H9 (cell line): Measurements from ENCODE around the gene SLC27A6. TPM values are rescaled to one million over a fixed set of nuclear protein-coding genes. Genes with fewer than 3 reads are reported as not detected.

Experiments used
- DNase-seq: peaks from one replicate; pipeline ENCODE4 v3.0.0-alpha.2; 2017
- H2AFZ ChIP-seq: one replicate; pipeline ENCODE4 v1.6.1; 2013; ENCODE audit warnings: mild to moderate bottlenecking, low read length, control low read depth, moderate library complexity
- H2AK5ac ChIP-seq: 2 replicates; pipeline ENCODE4 v1.6.1; 2013; ENCODE audit warnings: low read length, control low read depth, mixed read lengths; ENCODE audit not compliant: insufficient read length
- H2BK120ac ChIP-seq: one replicate; pipeline ENCODE4 v1.6.1; 2013; ENCODE audit warnings: low read depth, mild to moderate bottlenecking, low read length, control low read depth, inconsistent platforms; ENCODE audit not compliant: poor library complexity, severe bottlenecking
- H2BK12ac ChIP-seq: 2 replicates; pipeline ENCODE4 v1.6.1; 2013; ENCODE audit warnings: low read length, control low read depth, mixed read lengths, low read depth; ENCODE audit not compliant: insufficient read length
- H2BK15ac ChIP-seq: 2 replicates; pipeline ENCODE4 v1.6.1; 2013; ENCODE audit warnings: low read depth, low read length, control low read depth
- H2BK20ac ChIP-seq: one replicate; pipeline ENCODE4 v1.6.1; 2013; ENCODE audit warnings: low read depth, mild to moderate bottlenecking, low read length, control low read depth, inconsistent platforms; ENCODE audit not compliant: poor library complexity, severe bottlenecking
- H2BK5ac ChIP-seq: 2 replicates; pipeline ENCODE4 v1.6.1; 2013; ENCODE audit warnings: low read length, control low read depth, mixed read lengths; ENCODE audit not compliant: insufficient read length
- H3K14ac ChIP-seq: 2 replicates; pipeline ENCODE4 v1.6.1; 2013; ENCODE audit warnings: low read length, control low read depth; ENCODE audit not compliant: insufficient read depth
- H3K18ac ChIP-seq: 2 replicates; pipeline ENCODE4 v1.6.1; 2013; ENCODE audit warnings: low read depth, mild to moderate bottlenecking, mixed read lengths, low read length, control low read depth; ENCODE audit not compliant: insufficient read length
- H3K23ac ChIP-seq: 2 replicates; pipeline ENCODE4 v1.6.1; 2013; ENCODE audit warnings: low read length, control low read depth, mixed read lengths, low read depth; ENCODE audit not compliant: insufficient read length
- H3K23me2 ChIP-seq: 2 replicates; pipeline ENCODE4 v1.6.1; 2013; ENCODE audit warnings: low read depth, mild to moderate bottlenecking, mixed read lengths, low read length, control low read depth; ENCODE audit not compliant: insufficient read length, poor library complexity, severe bottlenecking
- H3K27ac ChIP-seq: 2 replicates; pipeline ENCODE4 v1.5.1; 2013; ENCODE audit warnings: low read length, control low read depth, mixed read lengths, low read depth; ENCODE audit not compliant: insufficient read length
- H3K27me3 ChIP-seq: 2 replicates; pipeline ENCODE4 v1.6.1; 2013; ENCODE audit warnings: low read length, control low read depth, inconsistent platforms; ENCODE audit not compliant: insufficient read depth
- H3K4ac ChIP-seq: 2 replicates; pipeline ENCODE4 v1.6.1; 2013; ENCODE audit warnings: low read depth, mild to moderate bottlenecking, control low read depth, inconsistent platforms, low read length, moderate library complexity
- H3K4me1 ChIP-seq: 2 replicates; pipeline ENCODE4 v1.6.1; 2013; ENCODE audit warnings: low read length, control low read depth, inconsistent platforms; ENCODE audit not compliant: insufficient read depth
- H3K4me2 ChIP-seq: 2 replicates; pipeline ENCODE4 v1.6.1; 2013; ENCODE audit warnings: low read length, control low read depth, mixed read lengths; ENCODE audit not compliant: insufficient read length, insufficient read depth
- H3K56ac ChIP-seq: 2 replicates; pipeline ENCODE4 v1.6.1; 2013; ENCODE audit warnings: low read depth, mild to moderate bottlenecking, mixed read lengths, low read length, control low read depth; ENCODE audit not compliant: insufficient read length
- H3K79me1 ChIP-seq: 2 replicates; pipeline ENCODE4 v1.6.1; 2013; ENCODE audit warnings: low read depth, mild to moderate bottlenecking, moderate library complexity, low read length, control low read depth, inconsistent platforms; ENCODE audit not compliant: insufficient read depth, poor library complexity, severe bottlenecking
- H3K79me2 ChIP-seq: 2 replicates; pipeline ENCODE4 v1.6.1; 2013; ENCODE audit warnings: low read length, control low read depth, inconsistent platforms; ENCODE audit not compliant: insufficient read depth
- H3K9ac ChIP-seq: 2 replicates; pipeline ENCODE4 v1.6.1; 2013; ENCODE audit warnings: low read length, control low read depth, mixed read lengths; ENCODE audit not compliant: insufficient read length; ENCODE audit errors: extremely low read depth
- H3K9me3 ChIP-seq: one replicate; pipeline ENCODE4 v1.6.1; 2013; ENCODE audit warnings: low read depth, low read length, inconsistent platforms; ENCODE audit not compliant: control insufficient read depth
- H3T11ph ChIP-seq: one replicate; pipeline ENCODE4 v1.6.1; 2013; ENCODE audit warnings: mild to moderate bottlenecking, low read length, control low read depth, inconsistent platforms
- H4K20me1 ChIP-seq: one replicate; pipeline ENCODE4 v1.6.1; 2013; ENCODE audit not compliant: control insufficient read depth, insufficient read length, insufficient read depth
- H4K5ac ChIP-seq: 2 replicates; pipeline ENCODE4 v1.6.1; 2013; ENCODE audit warnings: low read depth, mild to moderate bottlenecking, mixed read lengths, low read length, control low read depth; ENCODE audit not compliant: insufficient read length
- H4K8ac ChIP-seq: replicated peaks from 2 replicates; pipeline ENCODE4 v1.6.1; 2013; ENCODE audit warnings: low read length, control low read depth, mixed read lengths, low read depth; ENCODE audit not compliant: insufficient read length
- H4K91ac ChIP-seq: 2 replicates; pipeline ENCODE4 v1.6.1; 2013; ENCODE audit warnings: low read depth, mild to moderate bottlenecking, moderate library complexity, mixed read lengths, low read length, control low read depth; ENCODE audit not compliant: insufficient read length
- H3K27ac Mint-ChIP-seq, 3 experiments: 2 replicates in 2 of 3; 3 replicates in 1 of 3; pipeline ENCODE4 v1.8.0; 2020 to 2021; ENCODE audit warnings: mixed read lengths in 3 of 3, mild to moderate bottlenecking in 1 of 3, moderate library complexity in 1 of 3
- H3K27me3 Mint-ChIP-seq: 2 replicates; pipeline ENCODE4 v1.8.0; 2021; ENCODE audit warnings: low read depth, mild to moderate bottlenecking, moderate library complexity, mixed read lengths
- H3K36me3 Mint-ChIP-seq, 3 experiments: 2 replicates in 2 of 3; 3 replicates in 1 of 3; pipeline ENCODE4 v1.8.0; 2020 to 2021; ENCODE audit warnings: low read depth in 3 of 3, mixed read lengths in 3 of 3; ENCODE audit not compliant: insufficient read depth in 1 of 3
- H3K4me1 Mint-ChIP-seq, 2 experiments: 2 replicates each; pipeline ENCODE4 v1.8.0; 2020; ENCODE audit warnings: mixed read lengths in 2 of 2
- H3K4me3 Mint-ChIP-seq, 2 experiments: 2 replicates in 1 of 2; 3 replicates in 1 of 2; pipeline ENCODE4 v1.8.0; 2020 to 2021; ENCODE audit warnings: mild to moderate bottlenecking in 2 of 2, mixed read lengths in 2 of 2, moderate library complexity in 1 of 2
- H3K9me3 Mint-ChIP-seq, 2 experiments: 2 replicates in 1 of 2; 3 replicates in 1 of 2; pipeline ENCODE4 v1.8.0; 2020; ENCODE audit warnings: mild to moderate bottlenecking in 2 of 2, mixed read lengths in 2 of 2, moderate library complexity in 1 of 2
- CTCF ChIP-seq: fragments of 200-600 bp; sonication (generic); conservative IDR thresholded peaks from 3 replicates; pipeline ENCODE4 v1.8.0; 2021; ENCODE audit warnings: antibody characterized with exemption, mild to moderate bottlenecking
- WGBS: extraction: QIAGEN DNeasy Blood & Tissue Kit; methylation state at CpG from one replicate; pipeline ENCODE4 v1.1.7; 2013; ENCODE audit warnings: missing lambda C conversion rate, low lambda C conversion rate, mixed read lengths; ENCODE audit not compliant: insufficient read length; ENCODE audit errors: extremely low coverage; 5-methylcytosine and 5-hydroxymethylcytosine counted together
- total RNA-seq: library from RNA; stranded (reverse); gene quantifications from 2 replicates; pipeline ENCODE4 v1.2.1, GENCODE V29; 2021

SLC27A6 gene
- total RNA-seq, 1 experiment from 2014 or later: 3.0 TPM

GRCh38 chr5:129042306-129042705, 77.0 kb downstream of the SLC27A6 start:
- no peaks in the 10 kb centered on the region for H3K79me1 ChIP-seq
- no peaks in the 10 kb centered on the region for H3K27me3 ChIP-seq
- Mint-ChIP-seq H3K36me3 (peaks cover 0 to 3% (median 0%) of the 10 kb centered on the region in 3 experiments; a peak in 3 of 7 replicates), H3K27me3 (no peaks in the 10 kb centered on the region), H3K9me3 (peaks cover 4 to 6% of the 10 kb centered on the region in 2 experiments; a peak in 3 of 5 replicates), H3K4me3 (no peak overlapping the region), H3K4me1 (no peaks in the 10 kb centered on the region), H3K27ac (no peak overlapping the region)
- no peak overlapping the region for H3K23ac ChIP-seq
- WGBS: no CpG with 5 or more reads among the region's 4 CpGs
- H3K4me1 ChIP-seq: no peaks in the 10 kb centered on the region
- no peak overlapping the region for H2AK5ac ChIP-seq
- no peak overlapping the region for H3K56ac ChIP-seq
- H2BK5ac ChIP-seq: no peak overlapping the region
- no peak overlapping the region for H2BK12ac ChIP-seq
- H3K79me2 ChIP-seq: no peaks in the 10 kb centered on the region
- H3K9me3 ChIP-seq: no peaks in the 10 kb centered on the region
- H3T11ph ChIP-seq: no peak overlapping the region
- H3K18ac ChIP-seq: no peak overlapping the region
- H3K23me2 ChIP-seq: no peaks in the 10 kb centered on the region
- no peak overlapping the region for H2BK20ac ChIP-seq
- no peak overlapping the region for H3K9ac ChIP-seq
- no peak overlapping the region for H3K4ac ChIP-seq
- no peak overlapping the region for H4K5ac ChIP-seq
- H2AFZ ChIP-seq: no peak overlapping the region
- no peak for DNase-seq
- TF ChIP-seq CTCF: no peak
- H2BK120ac ChIP-seq: no peak overlapping the region
- no peak overlapping the region for H3K4me2 ChIP-seq
- no peak overlapping the region for H3K14ac ChIP-seq
- no peaks in the 10 kb centered on the region for H4K20me1 ChIP-seq
- H4K8ac ChIP-seq: no peak overlapping the region
- no peak overlapping the region for H4K91ac ChIP-seq
- H2BK15ac ChIP-seq: no peak overlapping the region
- H3K27ac ChIP-seq: no peak overlapping the region
